GM21390 (cell line): ENCODE data around the gene SPON2.

Experiments
- ATAC-seq: cut with Tn5 transposase; IDR thresholded peaks from one replicate; pipeline ENCODE4 v1.9.1; 2021; ENCODE audit not compliant: unreplicated experiment

The SPON2 gene

DNA sequence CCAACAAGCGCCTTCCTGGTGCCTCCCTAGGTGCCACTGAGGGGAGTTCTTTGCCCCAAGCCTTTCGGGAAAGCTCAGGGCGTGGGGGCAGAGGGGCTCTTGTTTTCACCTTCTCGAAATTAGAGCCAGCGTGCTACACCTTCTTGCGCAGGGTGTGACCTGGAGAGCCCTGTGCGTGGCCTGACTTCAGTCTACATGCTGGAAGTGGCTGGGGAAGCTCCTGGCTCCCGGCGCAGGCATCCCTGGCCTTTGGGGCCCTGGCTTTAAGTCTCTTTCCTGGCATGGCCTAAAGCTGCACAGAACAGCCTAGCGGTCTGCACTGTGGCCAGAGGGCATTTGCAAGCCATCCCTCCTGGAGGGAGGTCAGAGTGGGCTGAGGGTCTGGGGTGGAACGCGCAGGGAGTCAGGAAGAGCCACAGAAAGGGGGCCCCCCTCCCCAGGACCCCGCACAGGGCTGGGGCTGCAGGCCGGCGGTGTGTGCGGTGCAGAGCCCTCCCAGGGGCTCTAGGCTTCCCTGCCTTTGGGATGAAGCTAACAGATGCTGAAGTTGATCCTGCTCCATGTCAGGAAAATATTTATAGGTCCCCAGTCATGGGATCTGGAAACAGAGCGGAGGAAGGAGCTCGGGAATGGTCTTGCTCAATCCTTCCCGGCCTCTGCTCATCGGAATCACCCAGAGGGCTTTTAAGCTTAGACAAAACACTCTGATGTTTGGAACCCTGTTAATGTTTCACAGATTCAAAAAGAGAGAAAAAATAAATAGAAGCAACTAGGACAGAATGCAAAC, 781 bp upstream of the SPON2 start:
- no peak for ATAC-seq

DNA sequence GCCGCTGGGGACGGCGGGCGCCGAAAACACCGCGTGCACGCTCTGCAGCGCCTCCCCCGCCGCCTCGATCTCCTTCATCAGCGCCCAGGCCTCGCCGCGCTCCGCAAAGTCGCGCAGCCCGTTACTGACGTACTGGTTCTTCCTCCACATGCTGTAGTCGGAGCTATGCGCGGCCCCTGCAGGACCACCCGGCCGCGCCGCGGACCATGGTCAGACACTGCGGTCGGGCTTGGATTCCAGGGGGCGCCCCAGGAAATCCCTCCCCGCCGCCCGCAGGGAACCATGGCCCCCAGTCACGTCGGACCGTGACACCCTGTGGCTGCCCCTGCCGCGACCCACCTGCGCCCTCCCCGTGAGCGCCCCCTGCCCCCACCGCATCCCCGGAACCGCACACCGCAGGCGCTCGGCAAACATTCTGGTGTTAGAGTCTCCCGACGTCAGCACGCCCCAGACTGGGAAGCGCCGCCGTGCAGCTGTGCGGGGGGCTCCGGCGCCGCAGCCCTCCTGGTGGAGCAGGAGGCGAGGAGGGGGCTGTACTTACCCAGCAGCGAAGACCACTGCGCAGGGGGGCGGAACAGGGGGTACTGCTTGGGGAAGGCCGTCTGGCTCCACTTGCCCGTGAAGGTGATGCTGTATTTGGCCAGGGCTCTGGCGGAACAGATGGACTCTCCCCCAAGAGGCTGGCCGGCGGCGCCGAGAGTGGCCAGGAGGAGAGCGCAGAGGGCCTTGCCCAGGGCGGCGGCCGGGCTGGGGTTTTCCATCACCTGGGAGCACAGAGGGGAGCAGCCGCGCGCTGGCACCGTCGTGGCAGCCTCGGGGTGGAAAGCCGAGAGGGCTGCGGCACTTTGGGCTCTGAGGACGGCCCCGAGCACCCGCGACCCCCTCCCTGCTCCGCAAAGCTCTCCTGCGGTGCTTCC, 814 bp downstream of the SPON2 start:
- ATAC-seq, result no peak

DNA sequence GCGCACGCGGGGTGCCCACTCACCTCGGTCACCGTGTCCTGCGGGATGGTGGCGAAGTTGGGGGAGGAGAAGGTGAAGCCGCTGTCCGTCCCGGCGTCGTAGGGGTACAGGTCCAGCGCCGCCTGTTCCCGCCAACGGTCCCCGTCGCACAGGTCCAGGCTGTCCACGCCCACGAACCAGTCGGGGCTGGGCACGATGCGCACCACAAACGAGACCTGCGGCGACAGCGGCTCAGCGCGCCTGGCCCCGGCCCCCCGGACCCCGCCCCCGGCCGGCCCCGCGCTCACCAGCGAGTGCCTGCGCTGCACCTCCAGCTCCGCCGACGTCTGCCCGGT, 1.4 kb downstream of the SPON2 start:
- ATAC-seq, result no peak

DNA sequence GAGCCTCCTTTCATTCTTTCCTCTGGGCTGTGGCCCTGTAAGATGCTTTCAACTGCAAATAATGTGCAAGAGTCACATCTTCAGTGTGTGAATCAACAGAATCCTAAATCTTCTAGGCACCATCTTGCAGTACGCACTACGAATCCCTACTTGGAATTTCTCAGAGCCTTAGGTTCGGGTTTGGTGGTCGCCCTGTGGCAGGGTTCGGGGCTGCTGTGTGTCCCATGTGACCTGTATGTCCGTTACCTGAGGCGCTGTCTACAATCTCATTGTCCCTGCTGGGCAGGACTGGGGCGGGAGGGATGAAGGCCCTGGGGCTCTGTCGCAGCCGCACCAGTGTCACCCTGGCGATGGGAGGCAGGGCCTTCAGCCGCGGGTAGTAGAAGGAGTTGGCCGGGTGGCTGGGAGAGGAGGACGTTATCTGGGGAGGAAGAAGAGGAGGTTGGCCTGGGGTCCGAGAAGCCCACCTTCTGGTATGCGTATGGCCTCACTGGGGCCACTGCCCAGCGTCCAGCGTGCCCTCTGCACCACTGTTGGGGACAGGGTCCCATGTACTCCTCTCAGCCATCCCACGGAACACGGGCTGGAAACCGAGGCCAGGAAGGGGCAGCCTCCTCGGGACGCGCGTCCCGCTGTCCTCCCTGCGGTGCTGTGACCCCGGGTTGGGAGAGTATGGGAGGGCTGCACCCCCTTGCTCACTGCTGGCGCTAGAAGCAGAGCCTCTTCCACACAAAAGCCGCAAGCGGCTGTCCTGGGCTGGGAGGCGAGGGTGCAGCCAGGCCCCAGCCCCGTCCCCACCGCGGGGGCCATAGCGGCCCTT, 2.0 kb downstream of the SPON2 start:
- no peak for ATAC-seq

DNA sequence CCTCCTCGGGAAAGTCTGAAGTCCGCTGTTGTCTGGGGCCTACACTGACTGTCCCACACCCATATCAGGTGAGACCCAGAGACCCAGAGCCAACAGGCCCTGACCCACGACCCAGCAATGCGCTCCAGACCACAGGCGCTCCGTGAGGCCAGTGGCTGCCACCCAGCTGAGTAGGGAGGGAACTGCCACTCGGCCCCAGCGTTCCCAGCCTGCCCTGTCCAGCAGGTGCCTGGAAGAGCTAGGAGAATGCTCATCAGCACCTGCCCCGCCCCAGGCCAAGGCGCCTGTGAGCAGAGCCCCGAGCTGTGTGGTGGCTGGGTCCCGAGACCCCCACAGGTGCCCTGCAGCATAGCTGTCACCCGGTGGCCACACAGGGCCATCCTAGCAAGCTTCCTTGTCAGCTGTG, 2.7 kb downstream of the SPON2 start:
- no peak for ATAC-seq

DNA sequence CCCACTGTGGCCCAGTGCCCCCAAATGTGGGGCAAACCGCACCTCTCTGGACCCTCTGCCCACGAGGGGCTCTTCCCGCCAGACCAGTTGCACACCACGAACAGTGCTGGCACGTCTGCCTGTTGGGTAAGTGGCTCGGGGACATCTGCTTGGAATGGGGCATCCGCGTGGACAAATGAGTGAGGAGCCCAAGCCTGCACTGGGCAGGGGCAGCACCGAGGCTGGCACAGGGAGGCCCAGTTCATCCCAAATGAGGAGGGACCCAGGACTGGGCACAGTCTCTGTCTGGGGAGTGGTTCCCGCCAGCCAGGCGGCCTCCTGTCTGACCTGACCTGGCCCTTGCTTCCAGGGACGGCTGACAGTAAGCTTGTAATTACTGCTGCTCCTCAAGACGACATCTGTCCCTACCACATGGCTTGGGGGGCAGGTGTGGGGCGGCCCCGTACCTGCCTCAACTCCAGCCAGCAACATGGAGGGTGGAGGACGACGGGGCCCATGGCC, 3.2 kb downstream of the SPON2 start:
- no peak for ATAC-seq

DNA sequence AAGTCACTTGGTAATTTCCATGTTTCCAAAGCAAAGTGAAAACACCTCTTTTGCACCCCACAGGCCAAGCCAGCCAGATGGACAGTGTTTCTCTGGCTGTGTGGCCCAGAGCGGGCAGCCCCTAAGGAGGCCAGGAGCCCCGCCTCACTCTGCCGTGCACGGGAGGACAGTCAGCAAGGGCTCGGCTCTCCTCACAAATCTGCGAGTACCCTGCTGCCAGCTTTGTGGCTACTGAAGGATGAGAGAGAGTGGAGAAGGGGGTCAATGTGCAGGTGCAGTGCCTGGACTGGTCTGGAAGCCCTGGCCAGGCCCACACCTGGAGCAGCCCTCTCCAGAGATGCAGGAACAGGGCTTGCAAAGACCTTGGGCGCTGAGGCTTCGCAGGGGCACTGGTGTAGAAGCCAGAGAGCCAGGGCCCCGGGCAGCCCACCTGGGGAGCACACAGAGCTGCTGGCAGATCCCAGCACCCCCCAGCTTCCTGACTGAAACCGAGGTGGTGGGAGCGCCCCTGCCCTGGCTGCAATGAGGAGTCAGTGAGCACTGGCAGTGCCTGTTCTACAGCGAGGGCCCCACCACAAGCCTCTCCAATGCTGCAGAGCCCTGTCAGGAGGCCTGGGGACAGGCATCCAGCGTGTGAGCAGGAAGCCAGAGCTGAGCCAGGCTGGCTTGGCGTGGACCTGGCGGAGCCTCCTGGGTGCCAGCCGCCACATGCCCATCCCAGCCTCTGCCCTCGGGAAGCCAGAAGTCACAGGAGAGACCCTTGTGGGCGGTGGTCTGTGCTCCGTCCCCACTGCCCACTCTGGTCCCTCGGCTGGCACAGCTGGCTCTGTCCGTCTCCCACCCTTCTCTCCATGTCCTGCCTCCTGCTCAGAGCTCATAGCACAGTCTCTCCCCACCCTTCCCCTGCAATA, 3.9 kb downstream of the SPON2 start:
- no peak for ATAC-seq

DNA sequence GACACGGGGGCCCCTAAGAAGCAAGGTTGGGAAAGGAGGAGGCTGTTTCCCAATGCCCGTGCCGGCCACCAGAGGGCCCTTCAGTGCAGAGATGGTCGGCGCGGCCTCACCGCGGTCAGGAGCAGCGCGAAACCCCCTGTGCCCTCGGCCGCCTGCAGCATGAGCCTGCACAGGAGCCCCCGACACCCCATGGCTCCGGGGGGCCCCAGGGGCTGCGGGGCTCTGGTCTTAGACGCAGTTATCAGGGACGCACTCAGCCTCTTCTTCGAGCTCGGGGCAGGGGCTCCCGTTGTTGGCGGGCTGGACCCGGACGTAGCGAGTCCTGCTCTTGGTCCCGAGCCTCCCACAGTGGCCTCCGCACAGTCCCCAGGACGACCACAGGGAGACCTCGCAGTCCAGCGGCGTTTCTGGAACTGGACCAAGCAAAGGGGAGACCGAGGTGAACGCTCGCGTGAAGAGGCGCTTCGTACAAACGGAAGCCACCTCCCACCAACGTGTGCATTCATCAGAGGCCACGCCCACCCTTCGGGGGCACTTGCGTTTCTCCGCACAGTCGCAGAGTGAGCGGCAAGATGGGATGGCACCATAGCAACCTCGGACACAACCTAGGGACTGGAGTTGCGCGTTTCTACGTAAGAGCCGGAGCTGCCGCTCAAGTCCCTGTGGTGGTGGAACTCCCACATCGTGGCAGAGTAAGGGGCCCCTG, 5.0 kb downstream of the SPON2 start:
- peak; percentile 80 for ATAC-seq

DNA sequence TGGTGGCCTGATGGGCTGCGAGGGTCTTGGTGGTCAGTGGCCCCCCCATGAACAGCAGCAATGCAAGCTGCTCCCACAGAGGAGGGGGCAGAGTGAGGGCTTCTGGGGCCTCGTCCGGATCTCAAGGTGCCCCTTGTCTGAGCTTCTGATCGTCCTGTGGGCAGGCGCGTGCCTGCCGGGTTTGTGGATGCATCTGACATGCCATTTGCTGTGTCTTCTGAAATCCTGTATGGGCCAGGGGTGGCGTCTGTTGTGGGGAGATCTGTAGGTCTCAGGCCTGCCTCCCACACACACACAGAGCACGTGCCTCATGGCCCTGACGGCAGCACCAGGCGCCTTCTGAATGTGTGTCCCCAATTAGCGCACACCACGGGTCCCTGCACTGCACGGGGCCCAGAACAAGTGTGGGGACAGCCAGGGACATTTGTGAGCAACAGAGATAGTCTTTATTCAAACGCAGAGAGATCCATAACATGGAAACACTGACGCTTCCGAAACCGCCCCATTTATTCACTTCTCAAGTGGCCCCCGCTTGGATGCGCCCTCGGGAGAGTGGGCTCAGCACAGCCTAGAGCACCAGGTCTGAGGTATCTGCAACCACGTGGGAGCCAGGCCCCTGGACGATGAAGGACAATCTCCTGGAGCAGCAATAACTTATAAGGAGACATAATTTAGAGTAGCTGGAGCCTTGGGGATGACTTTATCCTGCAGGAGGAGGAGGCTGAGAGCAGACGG, 5.7 kb downstream of the SPON2 start:
- ATAC-seq, result no peak

DNA sequence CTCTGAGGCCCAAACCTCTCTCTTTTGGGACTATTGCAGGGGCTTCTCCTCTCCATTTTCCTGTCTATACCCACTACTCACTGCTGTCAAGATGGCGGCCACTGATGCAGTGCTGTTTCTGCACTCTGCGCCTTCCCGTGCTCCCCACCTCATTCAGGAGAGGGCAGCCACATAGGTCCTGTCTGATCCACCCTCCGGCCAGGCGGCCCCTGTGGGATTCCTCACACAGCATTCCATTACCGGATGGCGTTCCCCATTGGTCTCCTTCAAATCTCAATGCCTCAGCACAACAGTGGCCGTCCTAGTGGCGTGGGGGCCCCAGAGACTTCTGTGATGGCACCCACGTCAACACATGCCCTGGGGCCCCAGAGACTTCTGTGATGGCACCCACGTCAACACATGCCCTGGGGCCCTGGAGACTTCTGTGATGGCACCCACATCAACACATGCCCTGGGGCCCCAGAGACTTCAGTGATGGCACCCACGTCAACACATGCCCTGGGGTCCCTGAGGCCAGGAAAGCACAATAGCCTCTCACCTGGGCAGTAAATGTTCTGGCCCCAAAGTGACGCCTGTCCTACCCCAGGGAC, 7.3 kb downstream of the SPON2 start:
- ATAC-seq, result no peak

DNA sequence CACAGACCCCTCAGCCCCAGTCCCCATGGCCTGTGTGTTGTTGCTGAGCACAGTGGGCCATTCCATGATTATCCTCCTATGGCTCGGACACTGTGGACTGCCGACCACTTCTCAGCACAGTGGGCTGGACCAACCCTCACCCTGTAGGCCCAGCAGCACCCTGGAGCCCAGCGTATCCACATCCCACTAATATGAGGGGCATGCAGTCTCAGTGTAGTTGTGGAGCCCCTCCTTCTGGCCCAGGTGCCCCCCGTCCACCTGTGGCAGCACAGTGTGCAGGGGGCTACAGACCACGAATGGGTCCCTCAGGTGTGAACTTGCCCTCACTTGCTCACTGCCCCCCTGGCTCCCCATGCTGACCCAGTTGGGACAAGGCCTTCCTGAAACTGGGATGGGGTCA, 7.9 kb downstream of the SPON2 start:
- no peak for ATAC-seq

DNA sequence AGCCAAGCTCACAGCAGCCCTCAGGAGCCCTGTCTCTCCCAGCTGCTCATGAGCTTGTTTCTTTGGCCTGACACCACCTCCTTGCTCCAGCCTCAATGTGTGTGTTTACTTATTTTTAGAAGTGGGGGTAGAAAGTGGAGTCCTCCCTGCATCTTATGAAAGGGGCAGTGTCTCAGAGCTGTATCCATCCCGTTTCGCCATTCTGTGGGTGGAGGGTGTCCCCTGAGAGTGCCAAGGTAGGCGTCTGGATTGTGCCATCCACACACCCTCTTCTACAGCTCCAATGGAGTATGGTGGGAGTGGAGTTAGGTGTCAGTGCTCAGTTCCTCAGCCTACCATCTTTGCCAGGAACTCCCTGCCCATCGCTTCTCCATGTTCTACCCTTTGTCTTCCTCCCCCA, 8.3 kb downstream of the SPON2 start:
- ATAC-seq, result no peak

DNA sequence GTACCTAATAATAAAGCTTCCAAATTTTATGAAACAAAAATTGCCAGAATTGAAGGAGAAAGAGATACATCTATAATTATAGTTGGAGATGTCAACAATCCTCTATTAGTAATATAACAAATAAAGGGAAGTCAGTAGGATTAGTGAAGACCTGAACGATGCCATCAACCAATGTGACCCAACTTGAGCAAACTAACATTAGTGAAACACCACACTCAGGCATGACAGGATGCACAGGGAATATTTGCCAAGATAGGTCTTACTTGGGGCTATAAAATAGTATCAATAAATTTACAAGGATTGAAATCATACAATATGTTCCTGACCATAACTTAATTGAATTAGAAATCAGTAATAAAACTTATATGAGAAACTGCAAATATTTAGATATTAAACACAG, 12.0 kb downstream of the SPON2 start:
- ATAC-seq, result no peak

DNA sequence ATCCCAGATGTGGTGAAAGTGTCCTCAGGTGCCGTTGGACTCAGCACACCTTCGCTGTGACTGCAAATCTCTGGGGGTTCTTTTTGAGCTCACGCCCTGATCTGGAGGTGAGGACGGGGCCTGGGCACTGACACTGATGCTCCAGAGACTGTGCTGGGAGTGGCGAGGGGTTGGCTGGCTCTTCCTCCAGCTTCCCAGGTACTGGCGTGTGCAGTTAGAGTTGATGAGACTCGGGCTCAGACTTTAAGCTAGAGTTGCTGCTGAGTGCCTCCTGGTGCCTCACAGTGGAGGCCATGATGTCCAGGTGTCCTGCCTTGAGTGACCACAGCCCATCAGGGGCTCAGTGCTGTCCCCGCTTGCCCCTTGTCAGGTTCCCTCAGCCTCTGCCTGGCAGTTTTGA, 16.3 kb downstream of the SPON2 start:
- ATAC-seq, result no peak

DNA sequence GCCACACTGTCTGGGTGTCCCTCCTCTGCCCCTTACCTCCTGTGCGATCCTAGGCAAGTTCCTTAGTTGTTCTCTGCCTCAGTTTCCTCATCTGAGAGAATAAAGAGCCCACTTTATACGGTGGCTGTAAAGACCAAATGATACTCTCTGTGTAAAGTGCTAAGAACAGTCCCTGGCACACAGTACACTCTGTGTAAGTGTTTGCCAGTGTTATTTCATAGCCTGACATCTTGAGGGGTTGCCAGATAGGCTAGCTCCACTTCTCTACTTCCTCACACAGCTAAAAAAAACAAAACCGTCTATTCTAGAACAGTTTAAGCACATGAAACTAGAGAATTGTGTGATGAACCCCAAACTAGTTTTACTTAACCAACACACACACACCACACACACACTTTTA, 17.1 kb downstream of the SPON2 start:
- no peak for ATAC-seq

DNA sequence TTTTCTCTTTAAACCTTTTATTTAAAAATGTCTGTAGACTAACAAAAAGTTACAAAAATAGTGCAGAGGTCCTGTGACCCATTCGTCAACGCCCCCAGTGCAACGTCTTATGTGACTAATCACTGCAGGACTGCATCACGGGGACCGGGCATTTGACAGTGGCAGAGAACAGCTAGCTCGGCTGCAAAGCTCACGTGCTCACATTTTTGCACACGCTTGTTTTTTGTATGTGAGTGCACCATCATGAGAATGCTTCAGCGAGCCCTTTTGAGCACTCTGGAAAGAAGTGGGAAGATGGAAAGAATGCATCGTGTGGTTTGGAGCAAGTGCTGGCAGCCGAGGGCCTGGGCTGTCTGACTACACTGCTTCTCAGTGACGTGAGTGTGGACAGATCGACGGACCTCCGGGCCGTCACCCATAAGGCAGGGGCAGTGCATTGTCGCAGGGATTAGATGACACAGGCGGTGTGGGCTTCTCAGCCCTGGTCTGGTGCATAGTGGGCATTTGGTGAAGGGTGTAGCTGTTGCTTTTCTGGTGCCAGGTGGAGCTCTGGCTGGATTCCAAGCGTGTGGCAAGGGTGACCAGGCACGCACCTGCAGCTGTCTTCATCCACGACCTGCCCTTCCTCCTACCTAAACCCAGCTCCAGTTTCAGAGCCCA, 17.7 kb downstream of the SPON2 start:
- no peak for ATAC-seq

DNA sequence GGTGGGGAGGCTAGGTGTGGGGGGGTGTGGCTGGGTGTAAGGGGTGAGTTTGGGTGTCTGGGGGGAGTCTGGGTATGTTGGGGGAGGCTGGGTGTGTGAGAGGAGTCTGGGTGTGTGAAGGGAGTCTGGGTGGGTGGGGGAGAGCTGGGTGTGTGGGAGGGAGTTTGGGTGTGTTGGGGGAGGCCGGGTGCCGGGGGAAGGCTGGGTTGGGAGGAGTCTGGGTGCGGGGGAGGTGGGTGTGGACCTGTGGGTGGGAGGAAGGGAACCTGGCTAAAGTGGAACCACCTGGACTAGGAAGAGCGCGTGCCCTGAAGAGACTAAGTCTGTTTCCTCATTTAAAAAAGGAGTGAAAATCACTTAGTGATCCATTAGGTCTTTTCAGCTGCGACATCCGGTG, 18.3 kb downstream of the SPON2 start:
- ATAC-seq, result no peak

DNA sequence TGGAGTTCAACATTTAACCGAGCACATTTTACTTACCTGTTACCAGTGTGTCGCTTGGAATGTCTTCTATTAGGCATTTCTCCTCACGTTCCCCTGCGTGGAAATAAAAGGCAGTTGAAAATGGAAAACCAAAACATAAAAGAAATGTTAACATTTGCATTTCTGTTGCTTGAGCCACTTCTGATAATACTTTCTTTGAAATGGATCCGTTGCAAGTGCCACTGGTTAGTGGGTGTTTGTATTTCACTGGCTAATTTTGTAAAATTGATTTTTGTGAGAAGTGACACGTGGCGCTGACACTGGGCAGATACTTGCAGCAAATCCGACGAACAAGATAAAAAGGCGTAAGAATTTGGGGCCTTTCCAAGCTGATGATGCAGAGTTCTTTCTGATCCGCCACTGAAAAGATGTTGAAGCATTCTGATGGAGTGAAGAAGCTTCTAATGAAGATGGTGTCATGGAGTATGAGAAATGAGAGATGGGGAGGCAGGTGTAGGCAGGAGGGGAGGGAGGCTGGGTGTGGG, 18.8 kb downstream of the SPON2 start:
- no peak for ATAC-seq
